ENCODE results near the gene ARL14.

Gene ARL14

DNA sequence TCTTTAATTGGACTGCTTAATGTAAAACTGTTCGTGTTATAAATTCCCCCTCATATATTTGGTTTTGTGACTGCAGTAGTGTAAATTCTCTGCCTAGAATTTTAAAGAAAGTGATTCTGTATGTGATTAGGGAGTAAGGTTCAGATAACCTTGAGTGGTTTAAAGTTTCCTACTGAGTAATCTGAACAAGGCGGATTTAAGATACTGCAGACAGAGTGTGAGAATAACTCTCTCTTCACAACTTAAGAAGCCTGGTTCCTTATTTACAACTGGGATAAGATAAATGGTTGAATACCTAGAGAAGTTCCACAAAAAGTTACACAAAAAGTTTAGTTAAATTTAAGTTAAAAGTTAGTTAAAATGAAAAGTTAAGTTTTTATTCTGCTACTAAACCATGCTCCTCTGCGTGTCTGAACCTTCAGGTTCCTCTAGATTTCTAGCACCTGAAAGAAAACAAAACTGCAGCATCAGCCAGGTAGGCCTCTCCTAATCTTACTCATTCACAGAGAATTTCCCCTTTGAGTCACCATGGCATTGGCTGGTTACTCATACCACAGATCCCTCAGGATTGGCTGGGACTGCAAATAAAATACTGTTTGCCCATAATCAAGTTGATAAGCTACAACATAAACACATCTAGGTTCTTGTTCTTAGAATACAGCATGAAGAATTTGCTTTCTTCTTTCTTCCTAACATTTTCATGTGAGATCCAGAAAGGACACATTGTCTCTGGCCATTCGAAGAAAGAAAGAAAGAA is at the start of gene ARL14:
Gene ARL14 (plus strand): TSS at position 614 of the 757 bp plus-strand sequence. CDS start 187 bp downstream, outside the sequence.
- no peak for DNase-seq (ENCODE audit: low read depth in 1 of 2, low spot score in 1 of 2)

DNA sequence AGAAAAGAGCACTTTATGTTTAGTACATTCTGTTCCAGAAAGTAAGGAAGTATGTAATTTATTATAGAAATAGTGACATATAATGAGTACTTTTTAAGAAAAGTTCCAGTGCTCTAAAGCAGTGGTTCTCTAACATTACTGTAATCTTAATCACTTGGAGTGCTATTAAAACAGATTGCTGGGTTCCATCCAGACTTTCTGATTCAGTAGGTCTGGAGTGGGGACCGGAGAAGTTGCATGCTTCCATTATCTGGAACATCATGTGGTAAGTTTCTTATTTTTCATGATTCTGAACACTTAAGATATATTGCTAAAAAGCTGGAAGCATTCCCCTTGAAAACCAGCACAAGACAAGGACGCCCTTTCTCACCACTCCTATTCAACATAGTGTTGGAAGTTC is 47.5 kb upstream of the ARL14 start:
- DNase-seq (ENCODE audit: low read depth in 1 of 2, low spot score in 1 of 2), result no peak

DNA sequence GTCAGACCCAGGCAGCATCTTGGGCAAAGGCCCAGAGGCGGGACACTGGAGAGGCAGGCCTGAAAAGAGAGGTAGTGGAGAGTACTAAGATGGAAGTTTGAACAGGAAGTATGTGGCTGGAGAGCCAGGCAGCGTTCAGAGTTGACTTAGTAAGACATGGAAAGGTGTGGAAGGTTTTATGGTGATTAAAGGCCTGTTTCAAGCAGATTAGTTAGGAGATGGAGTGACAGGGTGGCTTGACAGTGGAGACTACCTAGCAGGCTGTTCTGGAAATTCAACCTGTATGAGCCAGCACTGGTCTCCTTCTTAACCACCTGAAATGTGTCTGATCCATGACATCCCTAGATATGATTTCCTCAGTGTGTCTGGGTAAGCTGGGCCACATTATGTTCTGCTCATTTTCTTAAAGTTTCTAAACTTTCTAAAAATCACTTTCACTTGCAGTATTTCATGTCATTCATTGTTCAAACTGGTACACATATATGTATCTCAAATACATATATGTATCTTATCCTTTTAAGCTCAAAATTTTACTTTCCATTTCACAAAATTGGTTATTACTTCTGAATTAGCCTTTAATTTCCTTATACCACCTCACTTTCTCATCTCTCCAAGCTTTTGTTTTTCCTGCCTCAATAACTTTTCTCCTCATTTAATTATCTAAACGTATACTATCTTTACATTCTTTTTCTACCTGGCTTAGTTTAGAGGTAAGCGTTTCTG is 43.4 kb upstream of the ARL14 start:
- no peak for DNase-seq (ENCODE audit: low read depth in 1 of 2, low spot score in 1 of 2)

DNA sequence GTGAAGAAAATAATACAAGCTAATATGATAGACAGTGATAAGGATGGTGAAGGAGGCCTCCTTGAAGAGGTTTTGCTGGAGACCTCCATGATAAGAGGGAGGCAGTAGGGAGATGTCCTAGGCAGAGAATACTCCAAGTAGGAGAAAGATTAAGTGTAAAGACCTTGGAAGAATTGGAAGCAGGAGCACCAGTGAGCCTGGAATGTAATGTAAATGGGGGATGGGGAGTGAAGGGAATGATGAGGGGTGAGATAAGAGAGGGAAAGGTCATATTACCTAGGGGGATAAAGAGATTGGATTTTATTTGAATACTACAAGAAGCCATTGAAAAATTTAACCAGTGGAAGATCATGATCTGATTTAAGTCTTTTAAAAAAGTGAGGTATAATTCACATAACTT is 41.7 kb upstream of the ARL14 start:
- DNase-seq (ENCODE audit: low read depth in 1 of 2, low spot score in 1 of 2), result no peak

DNA sequence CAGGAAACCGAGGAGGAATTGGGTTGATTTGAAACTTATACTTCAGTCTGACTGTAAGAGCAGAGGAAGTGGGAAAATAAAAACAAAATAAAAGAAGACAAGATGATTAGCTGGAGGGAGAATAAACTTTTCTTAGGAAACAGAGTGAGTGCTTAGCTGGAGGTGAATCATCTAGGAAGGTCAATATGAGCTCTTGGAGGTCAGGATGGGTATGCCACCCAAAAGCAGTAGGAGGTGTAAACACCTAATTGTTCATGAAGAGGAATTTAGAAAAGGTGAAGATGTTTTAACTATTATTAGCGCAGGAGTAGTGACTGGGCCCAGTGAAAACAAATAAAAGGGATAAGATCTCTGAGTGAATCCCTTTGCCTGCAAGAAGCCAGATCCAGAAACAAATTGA is 39.9 kb upstream of the ARL14 start:
- DNase-seq (ENCODE audit: low read depth in 1 of 2, low spot score in 1 of 2), result no peak

DNA sequence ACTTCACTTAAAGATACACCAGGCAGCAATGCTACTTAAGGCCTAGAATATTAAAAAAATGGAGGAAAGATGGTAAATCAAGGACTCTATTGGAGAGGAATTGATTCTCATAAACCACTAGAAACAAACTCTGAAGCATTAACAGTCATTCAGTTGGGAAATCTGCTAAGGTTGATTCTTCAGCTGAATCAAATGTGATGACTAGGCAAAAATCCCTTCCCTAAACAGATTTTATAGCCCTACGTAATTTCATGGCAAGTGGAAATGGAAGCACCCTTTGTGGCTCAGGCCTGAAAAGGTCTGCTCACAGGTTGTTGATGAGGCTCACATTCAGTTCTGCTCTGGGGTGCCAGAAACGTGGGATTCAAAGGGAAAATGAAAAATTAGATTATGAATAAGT is 38.8 kb upstream of the ARL14 start:
- DNase-seq (ENCODE audit: low read depth in 1 of 2, low spot score in 1 of 2), result no peak

DNA sequence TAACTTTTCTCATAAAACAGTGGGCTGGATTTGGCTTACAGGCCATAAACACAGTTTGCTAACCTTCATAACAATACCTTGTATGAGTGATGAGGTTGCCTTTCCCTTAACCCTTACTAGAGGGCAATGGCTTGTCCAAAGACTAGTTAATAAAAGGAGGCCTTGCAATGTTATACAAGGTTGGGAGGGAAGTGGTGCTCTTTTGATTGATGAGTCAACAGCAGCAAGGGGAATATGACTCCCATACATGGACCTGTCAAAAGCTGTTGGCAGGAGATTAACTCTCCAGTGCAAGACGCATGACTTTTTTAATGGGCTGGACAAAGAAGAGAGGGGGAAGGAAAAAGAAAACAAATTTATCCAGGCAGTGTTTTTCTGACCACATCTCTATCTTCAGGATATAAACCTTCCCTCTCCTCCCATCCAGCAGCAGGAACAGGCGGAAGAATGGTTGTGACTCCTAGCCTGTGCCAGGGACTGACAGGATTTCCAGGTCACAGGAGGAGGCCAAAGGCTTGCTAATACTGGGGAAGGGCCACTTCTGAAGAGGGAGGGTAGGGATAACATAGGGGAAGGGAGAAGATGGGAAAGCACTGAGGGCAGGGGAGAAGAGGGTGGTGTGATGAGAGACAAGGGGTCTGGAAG is 35.2 kb upstream of the ARL14 start:
- no peak for DNase-seq (ENCODE audit: low read depth in 1 of 2, low spot score in 1 of 2)

DNA sequence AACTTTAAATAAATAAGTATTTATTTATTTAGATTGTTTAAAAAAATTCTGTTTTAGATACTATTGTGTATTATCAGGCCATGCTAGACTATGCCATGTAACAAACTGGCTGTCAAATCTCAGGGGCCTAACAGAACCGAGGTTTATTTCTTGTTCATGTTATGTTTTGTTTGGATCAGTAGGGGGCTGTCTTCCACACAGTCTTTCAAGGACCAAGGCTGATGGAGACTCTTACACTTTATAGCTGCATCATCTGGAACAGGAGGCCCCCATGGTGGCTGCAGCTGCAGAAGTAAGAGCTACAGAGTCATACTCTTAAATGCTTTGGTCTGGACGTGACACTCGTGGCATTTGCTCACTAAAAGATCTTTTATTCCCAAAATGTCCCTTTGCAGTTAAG is 33.0 kb upstream of the ARL14 start:
- DNase-seq (ENCODE audit: low read depth in 1 of 2, low spot score in 1 of 2), result no peak

DNA sequence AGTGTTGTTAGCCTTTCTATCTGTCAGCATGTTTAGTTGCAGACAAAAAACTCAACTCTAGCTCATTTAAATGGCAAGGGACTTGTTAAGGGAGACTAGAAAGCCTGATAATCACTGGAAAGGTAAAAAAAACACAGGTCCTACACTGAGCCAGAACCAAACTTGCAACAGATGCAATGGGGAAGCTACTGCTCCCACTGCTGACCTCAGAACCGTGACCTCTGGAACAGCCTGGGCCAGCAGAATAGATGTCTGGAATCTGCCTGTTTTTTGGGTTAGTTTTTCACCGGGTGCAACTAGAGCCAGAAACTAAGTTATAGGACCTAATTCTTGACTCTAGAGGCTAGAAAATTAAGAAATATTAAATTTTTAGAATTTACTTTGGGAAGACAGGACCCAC is 32.5 kb upstream of the ARL14 start:
- DNase-seq (ENCODE audit: low read depth in 1 of 2, low spot score in 1 of 2), result no peak

DNA sequence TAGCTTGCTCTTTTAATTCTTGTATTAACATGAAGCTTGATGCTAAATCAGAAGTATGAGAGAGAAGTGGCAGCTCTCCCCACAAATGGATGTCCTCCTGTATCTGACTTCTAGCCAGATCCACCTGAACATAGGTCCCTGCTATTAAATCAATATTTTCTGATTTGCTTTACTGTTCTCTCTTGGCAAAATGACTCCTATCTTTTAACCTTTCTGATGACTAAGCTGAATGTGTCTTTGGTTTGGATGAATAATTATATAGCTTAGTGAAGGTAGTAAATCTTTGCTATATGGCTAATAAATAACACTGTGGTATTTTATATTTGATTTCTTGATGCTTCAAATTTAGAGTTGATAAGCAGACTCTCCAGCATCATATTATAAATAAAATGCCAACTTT is 28.3 kb upstream of the ARL14 start:
- DNase-seq (ENCODE audit: low read depth in 1 of 2, low spot score in 1 of 2), result no peak

DNA sequence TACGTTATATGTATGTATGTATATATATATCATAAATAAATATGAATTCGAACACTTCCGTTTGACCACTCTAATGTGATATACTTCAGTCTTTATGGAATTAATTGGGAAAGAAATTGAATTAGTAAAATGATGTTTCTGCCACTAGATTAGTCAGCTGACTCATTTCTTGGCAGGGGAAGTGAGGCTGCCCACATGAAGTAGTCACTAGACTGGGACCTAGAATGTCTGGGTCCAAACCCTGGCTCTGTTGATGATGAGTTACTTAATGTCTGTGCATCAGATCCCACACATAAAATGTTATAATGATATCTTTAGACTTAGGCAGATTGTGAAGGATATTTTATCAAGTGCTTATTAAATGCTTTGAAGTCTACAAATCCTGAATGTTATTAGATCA is 27.4 kb upstream of the ARL14 start:
- DNase-seq (ENCODE audit: low read depth in 1 of 2, low spot score in 1 of 2), result no peak

DNA sequence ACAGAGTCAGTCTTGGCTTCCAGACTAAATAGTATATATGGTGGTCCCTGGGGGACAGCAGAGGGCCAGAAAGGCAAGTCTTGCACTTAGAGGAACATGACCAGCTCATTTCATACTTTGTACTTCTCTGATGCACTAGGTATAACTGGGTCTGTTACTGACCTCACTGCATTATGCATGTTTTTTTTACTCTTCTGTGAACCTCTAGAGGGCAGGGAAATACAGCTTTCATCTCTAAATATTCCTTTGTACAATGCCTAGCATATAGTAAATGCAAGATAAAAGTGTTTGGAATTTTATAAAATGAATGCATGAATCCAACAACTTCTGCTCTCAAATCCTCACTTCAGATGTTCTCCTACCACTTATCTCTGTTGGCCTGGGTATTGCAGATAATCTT is 23.4 kb upstream of the ARL14 start:
- no peak for DNase-seq (ENCODE audit: low read depth in 1 of 2, low spot score in 1 of 2)

DNA sequence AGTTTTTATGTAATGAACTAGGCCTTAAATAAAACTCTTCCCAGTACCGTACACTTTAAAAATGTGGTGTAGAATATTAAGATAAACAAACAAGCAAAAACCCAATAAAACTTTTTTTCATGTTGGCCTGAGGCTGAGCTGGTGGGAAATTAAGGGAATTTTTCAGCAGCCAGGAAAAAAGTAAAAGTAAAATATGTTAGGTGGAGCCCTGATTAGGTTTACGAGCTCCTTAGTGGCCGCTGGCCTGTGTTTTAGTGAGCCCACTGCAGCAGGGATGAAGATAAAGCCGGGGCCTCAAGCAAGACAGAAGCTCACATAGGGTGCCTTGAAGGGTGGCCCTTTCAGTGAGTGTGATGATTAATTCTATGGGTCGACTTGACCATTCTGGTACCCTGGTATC is 16.1 kb upstream of the ARL14 start:
- no peak for DNase-seq (ENCODE audit: low read depth in 1 of 2, low spot score in 1 of 2)

DNA sequence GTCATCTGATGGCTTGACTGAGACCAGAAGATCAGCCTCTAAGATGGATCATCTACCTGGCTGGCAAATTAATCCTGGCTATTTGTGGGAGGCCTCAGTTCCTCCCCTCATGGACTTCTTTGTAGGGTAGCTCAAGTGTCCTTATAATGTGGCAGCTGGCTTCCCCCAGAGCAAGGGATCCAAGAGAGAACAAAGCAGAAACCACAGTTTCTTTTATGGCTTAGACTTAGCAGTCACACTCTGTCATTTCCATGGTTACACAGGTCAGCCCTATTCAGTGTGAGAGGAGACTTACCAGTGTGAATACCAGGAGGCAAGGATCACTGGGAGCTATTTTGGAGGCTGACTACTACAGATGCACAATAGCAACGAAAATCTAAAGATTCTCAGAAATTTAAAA is 15.3 kb upstream of the ARL14 start:
- DNase-seq (ENCODE audit: low read depth in 1 of 2, low spot score in 1 of 2), result no peak

DNA sequence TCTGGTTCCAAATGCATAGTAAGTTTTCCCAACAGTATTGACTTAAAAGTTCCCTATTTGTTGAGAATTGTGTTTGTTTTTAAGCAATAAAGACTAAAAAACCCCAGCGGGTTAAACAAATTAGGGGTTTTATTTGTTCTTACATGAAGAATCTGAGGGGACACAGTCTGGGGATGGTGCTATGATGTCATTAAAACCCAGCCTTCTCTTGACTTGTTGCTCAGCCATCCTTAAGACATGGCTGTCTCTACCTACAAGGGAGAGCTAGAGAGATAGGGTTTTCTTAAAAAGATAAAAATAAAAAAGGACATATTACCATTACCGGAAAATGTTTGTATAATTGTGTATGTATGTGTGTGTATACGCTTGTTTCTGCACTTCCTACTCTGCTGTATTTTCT is 11.7 kb upstream of the ARL14 start:
- DNase-seq (ENCODE audit: low read depth in 1 of 2, low spot score in 1 of 2), result no peak

DNA sequence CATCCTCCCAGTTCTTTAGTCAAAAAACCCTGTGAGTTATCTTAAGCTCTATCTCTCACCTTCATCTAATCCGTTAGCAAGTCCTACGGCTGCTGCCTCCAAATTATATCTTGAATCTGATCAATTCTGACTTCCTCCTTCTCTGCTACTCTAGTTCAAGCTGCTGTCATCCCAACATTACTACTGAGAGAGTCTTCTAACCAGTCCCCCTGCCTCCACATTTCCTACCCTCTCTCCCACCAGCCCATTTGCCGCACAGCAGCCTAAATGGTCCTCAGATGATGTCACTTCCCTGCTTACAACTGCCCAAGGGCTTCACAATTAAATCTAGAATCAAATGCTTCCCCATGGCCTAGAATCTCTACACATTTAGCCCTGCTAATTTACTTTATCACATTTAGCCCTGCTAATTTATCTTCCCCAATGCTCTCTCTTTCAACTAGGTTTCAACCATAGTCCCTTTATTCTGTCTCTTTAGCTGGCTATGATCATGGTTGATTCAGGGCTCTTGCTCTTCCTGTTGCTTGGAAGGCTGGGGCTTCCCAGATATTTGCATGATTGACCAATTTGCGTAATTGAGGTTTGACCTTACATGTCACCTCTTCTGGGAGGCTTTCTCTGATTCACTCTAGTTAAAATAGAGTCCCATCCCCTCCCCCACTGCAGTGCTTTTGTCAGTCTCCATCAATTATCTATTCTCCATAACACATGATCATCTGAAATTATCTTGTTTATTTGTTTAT is 11.0 kb upstream of the ARL14 start:
- DNase-seq (ENCODE audit: low read depth in 1 of 2, low spot score in 1 of 2), result no peak

DNA sequence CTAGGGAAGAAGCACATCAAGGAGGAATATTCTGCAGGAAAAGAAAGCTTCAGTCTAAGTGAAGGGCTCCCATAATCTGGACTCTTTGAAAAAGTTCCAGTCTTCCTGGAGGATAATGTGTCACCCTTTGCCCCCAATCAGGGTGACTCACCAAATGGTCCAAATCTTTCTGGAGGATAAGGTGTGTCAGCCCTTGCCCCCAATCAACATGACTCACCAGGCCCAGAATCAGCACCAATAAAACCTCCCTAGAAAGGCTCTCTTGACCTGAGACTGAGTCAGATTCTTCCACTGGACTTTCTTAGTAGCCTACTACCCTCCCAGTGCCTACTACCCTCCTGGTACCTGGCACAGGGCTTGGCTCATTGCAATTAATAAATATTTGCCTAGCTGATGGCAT is 9.5 kb upstream of the ARL14 start:
- no peak for DNase-seq (ENCODE audit: low read depth in 1 of 2, low spot score in 1 of 2)

DNA sequence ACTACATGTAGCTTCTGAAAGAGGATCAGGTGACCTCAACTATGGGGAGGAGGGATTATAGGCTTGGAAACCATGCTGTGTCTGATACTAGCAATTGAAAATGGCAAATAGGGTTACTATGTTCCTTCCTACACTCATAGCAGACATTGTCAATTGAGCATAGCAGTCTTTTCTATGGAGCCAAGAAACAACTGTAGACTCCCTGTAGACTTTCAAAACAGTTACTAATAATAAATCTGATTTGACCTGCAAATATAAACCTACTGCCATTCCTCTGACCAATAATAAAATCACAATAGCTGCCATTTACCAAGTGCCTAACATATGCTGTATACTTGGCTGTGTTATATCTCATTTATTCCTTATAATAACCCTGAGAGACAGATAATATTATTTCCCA is 8.5 kb upstream of the ARL14 start:
- DNase-seq (ENCODE audit: low read depth in 1 of 2, low spot score in 1 of 2), result no peak

DNA sequence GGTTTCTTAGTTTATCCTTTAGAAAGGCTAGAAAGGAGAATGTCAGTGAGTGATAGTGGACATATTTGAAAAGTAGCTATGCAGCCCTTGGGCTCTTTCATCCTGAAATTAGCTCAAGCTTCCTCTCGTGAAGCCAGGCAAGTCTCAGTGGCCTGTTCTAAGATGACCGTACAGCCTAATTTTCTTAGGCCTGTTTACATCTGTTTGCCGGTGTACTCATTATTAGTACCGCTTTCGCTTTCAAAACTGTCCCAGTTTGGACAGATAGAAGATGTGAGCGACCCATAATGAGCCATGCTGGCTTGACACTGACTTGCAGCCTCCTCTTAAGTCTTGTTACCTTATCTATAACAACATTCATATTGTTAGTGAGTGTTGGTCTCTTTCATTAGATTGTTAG is 5.7 kb upstream of the ARL14 start:
- no peak for DNase-seq (ENCODE audit: low read depth in 1 of 2, low spot score in 1 of 2)

DNA sequence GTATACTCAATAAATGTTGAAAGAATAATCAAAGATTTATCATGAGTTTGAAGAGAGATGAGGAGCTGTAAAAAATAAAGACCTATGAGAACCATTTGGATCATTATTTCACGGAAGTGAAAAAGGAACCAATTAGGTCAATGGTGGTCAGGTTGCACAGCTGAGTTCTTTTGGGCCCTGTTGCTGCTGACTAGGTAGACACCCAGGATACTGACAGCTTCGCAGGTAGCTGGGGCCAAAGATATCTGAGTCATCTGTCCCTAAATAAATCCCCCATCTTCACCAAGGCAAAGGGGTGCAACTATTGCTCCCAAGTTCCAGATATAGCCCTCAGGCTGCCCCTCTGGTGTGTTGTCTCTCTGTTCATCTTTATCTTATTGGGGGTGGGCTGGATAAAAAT is 5.0 kb upstream of the ARL14 start:
- no peak for DNase-seq (ENCODE audit: low read depth in 1 of 2, low spot score in 1 of 2)

DNA sequence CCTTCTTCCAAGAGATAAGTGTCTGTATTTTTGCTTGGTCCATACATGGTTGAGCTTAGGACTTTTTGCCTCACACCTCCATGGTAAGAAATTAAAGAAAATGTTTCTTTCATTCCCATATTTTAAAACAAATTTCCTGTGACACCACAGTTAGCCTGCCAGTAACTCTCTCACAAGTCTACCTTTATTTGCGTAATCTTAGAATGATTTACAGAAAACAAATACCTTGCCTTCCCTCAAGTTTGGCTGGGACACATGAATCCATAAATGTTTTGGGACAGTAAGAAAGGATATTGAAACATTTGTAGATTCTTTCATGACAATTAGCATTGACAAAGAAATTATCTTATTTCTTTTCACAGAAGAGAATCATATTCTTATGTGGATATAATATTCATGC is 3.8 kb upstream of the ARL14 start:
- no peak for DNase-seq (ENCODE audit: low read depth in 1 of 2, low spot score in 1 of 2)
